NCI-H524 (cell line): ENCODE measurements around the gene APOL4.
"Not testable (repeated sequence)": the region's sequence is repeated elsewhere in the genome, so short reads cannot be mapped to it uniquely, and the experiment has no call there.

Experiments
- DNase-seq, 2 experiments: peaks; one replicate each; lab custom pipeline; 2025; lab: John Stamatoyannopoulos, UW

The APOL4 gene

DNA sequence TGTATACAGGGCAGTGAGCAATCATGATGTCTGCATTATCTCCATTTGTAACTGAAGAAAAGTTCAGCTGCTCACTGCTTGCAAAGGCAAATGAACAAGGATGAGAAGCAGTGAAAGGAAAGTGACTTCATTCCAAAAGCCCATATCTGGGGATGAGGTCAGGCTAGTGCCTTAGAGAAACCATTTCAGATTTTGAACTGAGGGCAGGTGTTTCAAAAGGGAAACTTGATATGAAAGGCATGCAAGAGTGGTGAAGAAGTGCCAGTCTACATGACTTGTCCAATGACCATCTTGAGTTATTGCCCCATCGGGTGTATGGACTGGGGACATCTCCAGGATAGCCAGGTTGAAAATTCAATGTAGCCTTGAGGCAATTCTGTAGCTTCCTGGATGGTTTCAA, 7.3 kb upstream of the APOL4 start:
- DNase-seq = no peak

DNA sequence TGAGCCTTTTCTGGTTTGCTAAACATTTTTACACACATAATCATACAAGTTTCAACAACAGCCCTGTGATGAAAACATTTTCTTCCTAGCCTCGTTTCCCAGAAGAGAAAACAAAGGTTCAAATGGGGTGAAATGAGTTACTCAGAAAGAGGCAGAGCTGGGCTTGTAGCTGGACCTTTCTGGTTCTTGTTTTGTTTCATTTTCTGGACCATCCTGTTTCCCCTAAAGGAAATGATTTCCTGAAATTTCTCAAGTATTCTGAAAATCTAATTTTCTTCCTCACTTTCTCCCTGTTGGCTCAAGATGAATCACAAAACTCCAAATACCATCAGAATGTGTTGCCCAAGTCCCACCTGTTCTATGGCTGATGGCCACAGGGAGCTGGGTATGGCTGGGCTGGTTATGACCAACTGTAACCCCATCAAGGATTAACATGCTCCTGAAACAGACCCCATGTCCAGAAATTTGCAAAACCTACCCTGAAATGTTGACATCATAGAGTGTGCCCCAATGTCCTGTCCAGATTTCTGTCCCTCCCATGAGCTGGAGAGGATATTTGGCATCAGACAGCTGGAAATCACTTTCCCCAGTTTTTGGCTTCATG, 6.7 kb upstream of the APOL4 start:
- no peak for DNase-seq

GRCh38 chr22:36206255-36206654, 4.6 kb upstream of the APOL4 start:
- DNase-seq = no peak

DNA sequence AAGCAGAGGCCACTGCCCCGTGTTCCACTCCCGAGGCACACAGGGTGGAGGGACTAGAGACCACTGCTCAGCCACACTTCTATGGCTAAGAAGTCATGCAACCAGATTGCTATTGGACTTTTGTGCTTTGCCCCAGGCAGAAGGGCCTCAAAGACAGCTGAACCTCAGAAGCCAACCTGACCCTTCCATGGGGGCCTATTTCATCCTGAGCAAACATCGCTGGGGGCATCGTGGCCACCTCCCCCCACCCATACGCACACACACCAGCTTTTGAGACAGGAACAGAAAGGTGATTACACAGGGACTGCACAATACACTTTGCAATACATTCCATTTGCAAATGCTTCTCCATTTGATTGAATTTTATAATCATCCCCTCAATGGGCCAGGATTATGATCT, 4.0 kb upstream of the APOL4 start:
- not testable (repeated sequence) for DNase-seq

- no peak for DNase-seq
Observed at GRCh38 chr22:36204632-36205015, 3.0 kb upstream of the APOL4 start.

GRCh38 chr22:36204001-36204631, 2.5 kb upstream of the APOL4 start:
- DNase-seq = no peak

DNA sequence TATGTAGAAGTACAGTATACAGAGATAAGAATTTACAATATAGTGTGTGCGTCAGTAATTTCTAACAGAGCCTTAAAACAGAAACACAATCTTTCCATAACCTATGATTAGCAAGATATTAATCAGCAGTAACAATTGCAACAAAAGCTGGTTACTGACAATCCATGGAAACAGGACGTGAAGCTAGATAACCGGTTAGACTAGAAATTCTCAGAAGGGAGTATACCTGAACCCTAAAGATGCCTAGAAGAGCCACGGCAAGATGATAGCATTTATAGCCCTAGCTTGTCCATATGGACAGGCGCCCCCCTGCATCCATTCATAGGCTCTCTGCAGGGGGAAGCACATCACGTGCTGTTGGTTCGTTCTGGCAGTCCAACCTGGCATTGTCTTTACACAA, 1.8 kb upstream of the APOL4 start:
- DNase-seq = not testable (repeated sequence)

DNA sequence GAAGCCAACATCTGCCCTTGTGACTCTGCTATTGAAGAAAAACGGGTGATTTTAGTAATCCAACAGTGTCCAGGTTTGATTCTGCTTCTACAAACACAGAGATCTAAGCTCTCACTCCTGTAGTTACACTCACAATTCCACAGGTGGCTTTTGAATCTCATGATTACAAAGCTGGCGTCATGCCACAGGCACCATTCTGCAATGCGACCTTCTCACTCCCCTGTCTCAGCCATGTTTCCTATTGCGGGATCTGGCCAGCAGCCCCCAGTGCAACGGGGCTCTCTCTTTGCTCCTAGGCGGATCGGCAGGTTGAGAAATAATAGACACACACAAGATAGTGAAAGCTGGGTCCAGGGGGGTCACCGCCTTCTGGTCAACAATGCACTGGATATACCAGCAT, 1.3 kb upstream of the APOL4 start:
- DNase-seq = peak in 1 of 2 experiments; percentile 22

DNA sequence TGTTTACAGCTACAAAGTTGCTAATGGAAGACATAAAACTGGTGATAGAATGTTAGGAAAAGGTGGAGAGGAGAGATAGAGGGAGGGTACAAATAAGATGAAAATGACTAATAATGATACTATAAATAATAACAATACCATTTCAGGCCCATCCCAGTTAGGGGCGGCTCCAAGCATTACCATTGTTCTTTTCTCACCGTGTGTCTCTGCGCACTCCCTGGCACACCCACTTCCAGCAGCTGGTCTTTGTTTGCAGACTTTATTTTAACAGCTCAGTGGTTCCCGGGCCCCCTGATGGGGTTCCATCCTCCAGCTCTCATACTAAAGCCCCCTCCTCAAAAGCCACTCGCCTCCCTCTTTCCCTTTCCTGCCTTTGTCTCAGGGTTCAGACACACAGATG, 584 bp downstream of the APOL4 start:
- DNase-seq = not testable (repeated sequence)

- DNase-seq = no peak
Observed at GRCh38 chr22:36199001-36199551, 2.5 kb downstream of the APOL4 start.

- no peak for DNase-seq
Observed at GRCh38 chr22:36198536-36198935, 3.1 kb downstream of the APOL4 start.

- DNase-seq = peak; percentile 54 to 69
Observed at GRCh38 chr22:36197514-36198146, 4.0 kb downstream of the APOL4 start.

GRCh38 chr22:36197065-36197440, 4.6 kb downstream of the APOL4 start:
- DNase-seq = peak; percentile 78 to 88

DNA sequence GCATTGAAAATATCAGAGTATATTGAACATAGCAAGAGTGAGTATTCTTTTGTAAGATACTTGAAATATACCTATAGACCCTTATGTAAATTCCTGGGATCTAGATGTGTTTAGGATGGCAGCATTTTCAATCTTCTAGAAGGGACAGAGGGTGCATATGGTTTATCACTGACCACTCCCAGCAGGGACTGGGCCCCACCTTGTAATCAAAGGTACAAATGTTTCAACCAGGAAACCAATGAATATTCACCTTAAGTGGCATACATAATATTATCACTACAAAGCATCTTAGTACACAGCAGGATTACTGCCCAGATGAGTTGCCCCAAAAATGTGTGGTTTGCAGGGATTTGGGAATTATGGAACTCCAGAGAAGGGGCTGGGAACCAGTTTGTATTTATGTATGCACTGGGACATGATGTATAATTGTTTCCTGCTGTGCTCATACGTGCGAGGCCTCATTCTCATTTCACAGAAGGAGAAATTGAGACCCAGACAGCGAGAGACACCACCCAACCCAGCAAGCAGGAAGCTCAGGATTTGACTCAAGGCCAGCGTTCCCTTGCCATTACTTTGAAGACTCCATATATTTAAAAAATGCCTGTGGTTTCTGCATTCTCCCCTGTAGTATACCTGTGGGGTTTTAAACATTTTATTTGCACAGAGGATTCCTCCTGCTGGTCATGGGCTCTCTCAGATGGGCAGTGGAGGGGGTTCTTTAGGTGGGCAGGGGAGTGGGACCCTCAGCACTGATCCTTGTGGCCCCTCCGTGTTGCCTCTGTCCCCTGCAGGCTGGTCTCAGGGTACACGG, 5.2 kb downstream of the APOL4 start:
- no peak for DNase-seq

GRCh38 chr22:36194971-36195370, 6.6 kb downstream of the APOL4 start:
- DNase-seq = peak; percentile 42 to 78

GRCh38 chr22:36194385-36194784, 7.2 kb downstream of the APOL4 start:
- no peak for DNase-seq

DNA sequence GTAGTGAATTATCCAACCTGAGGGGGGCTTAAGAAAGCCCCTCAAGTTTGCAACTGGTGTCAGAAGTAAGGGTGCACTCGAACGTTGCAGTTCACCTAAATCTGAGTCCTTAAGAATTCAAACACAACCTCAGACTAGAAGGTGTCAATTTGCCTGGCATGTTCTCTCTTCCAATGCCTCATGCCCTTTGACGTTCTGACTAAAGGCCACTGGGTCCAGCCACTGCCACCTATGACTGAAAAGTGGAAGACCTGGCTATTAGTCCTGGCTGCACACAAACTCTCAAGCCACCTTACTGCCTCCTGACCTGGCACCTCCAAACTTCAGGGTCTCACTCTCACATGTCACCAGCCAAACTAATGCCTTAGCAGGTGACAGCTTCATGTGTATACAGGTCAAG, 8.0 kb downstream of the APOL4 start:
- DNase-seq = no peak

- no peak for DNase-seq
Observed at GRCh38 chr22:36193171-36193570, 8.4 kb downstream of the APOL4 start.

DNA sequence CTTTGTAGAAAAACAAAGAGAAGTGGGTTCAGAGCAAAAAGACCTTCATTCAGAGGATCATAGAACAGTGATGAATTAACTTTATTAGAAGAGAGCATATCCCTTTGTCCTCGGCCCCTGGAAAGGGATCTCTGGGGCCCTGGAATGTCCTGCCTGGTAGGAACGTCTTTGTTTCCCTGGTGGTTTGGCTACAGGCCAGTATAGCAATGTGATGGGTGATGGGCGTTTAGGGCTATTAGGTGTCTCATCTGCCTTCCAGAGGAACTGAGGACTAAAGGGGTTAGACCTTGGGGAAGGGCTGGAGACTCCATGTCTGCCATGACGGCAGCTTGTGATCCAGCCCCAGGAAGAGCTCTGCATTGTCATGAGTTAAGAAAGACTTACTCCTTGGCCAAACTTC, 9.1 kb downstream of the APOL4 start:
- no peak for DNase-seq

DNA sequence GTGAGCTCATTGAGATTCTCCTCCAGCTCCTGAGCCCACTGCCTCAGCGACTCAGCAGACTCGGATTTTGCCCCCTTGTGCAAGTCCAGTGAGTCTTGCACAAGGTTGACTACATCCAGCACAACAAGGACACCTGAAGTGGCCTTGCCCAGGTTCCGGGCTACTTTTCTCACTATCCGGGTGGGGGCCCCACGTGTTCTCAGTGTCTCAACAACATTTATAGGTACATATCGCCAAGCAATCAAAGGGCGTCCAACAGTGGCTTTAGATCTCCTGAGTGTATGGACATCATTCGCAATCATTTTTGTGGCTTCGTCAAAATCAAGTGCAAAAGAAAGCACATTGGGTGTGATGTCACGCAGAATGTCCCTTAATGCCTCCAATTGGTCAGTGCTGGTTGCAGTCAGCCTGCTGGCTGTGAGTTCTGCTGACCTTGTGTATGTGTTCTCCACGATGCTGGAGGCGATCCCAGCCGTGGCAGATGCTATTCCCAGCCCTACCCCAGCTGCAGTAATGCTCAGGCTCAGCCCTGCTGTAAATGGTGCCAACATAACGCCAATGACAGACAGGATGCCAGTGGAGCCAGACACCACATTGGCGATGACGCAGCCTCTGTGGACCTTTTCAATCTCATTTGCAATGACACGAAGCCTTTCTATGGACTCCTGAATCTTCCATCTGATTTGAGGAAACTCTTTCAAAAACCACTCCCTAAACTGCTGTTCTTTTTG, 10.3 kb downstream of the APOL4 start:
- DNase-seq = no peak

GRCh38 chr22:36187862-36188261, 13.7 kb downstream of the APOL4 start:
- not testable (repeated sequence) for DNase-seq
